ENCODE data around the gene ADCY10.
"Not testable (repeated sequence)": the region's sequence is repeated elsewhere in the genome, so short reads cannot be mapped to it uniquely, and the experiment has no call there.

Gene ADCY10

GRCh38 chr1:167820684-167821355 lies 93.1 kb downstream of the ADCY10 start:
- DNase-seq (ENCODE audit: low read depth) = no peak
- TF ChIP-seq, protein P1, sequence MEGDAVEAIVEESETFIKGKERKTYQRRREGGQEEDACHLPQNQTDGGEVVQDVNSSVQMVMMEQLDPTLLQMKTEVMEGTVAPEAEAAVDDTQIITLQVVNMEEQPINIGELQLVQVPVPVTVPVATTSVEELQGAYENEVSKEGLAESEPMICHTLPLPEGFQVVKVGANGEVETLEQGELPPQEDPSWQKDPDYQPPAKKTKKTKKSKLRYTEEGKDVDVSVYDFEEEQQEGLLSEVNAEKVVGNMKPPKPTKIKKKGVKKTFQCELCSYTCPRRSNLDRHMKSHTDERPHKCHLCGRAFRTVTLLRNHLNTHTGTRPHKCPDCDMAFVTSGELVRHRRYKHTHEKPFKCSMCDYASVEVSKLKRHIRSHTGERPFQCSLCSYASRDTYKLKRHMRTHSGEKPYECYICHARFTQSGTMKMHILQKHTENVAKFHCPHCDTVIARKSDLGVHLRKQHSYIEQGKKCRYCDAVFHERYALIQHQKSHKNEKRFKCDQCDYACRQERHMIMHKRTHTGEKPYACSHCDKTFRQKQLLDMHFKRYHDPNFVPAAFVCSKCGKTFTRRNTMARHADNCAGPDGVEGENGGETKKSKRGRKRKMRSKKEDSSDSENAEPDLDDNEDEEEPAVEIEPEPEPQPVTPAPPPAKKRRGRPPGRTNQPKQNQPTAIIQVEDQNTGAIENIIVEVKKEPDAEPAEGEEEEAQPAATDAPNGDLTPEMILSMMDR (IDR thresholded peaks at IDR 0.05; ENCODE audit: insufficient read depth, low read depth, low read length, missing control alignments) = no peak
- no peak overlapping the region for H3K4me3 ChIP-seq (ENCODE audit: low read depth, low read length)

DNA sequence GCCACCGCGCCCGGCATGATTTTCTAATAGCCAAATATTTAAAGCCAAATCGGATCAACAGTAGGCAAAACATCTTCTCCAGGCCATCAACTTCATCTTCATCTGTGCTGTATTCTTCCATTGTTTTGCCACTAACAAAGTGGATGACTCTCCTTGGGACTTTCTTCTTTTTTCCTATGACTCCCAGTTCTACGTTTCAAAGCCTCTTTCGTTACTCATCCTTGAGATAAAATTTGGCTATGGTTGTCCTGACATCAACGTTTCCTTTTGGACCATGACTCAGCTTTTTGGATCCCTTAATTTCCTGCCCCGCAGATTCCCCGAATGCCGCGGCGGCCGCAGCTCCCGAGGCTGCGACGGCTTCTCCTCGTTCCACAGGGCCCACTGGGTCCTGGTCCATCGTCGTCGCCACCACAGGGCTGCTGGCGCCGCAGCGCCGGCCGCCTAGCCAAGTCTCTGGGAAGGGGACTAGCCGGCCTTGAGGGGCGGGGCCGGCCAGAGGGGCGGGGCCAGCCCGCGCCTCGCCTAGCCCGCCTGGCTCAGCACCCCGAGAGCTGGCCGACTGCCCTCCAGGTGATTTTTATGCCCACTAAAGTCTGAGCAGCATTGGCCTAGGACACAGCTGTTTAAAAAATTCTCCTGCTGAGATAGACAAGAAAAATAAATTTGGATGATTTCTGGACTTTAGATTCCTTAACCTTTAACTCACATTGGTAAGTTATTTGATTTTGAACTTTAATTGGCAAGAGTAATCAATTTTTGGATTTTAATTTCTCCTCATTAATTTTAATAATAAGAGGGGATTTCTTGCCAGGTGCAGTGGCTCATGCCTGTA lies 93.9 kb downstream of the ADCY10 start:
- H3K4me3 ChIP-seq (ENCODE audit: low read depth, low read length) = peak overlapping the region; percentile 48
- TF ChIP-seq, protein P1 (IDR thresholded peaks at IDR 0.05; ENCODE audit: insufficient read depth, low read depth, low read length, missing control alignments) = no peak
- DNase-seq (ENCODE audit: low read depth) = peak; percentile 19

GRCh38 chr1:167815650-167816049 lies 98.3 kb downstream of the ADCY10 start:
- DNase-seq (ENCODE audit: low read depth) = no peak
- H3K4me3 ChIP-seq (ENCODE audit: low read depth, low read length) = no peak overlapping the region
- TF ChIP-seq, protein P1 (IDR thresholded peaks at IDR 0.05; ENCODE audit: insufficient read depth, low read depth, low read length, missing control alignments) = no peak

DNA sequence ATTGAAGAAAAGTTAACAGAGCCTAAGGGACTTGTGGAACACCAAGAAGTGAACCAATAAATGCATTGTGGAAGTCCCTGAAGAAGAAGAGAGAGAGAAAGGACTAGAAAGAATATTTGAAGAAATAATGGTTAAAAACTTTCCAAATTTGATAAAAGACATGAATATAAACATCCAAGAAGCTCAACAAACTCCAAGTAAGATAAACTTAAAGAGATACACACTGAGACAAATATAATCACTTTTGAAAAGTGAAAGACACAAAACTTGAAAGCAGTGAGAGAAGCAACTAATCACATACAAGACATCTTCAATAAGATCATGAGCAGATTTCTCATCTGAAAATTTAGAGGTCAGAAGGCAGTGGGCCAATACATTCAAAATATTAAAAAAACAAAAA lies 101.0 kb downstream of the ADCY10 start:
- TF ChIP-seq, protein P1 (IDR thresholded peaks at IDR 0.05; ENCODE audit: insufficient read depth, low read depth, low read length, missing control alignments) = no peak
- H3K4me3 ChIP-seq (ENCODE audit: low read depth, low read length) = no peak overlapping the region
- no peak for DNase-seq (ENCODE audit: low read depth)

- no peak overlapping the region for H3K4me3 ChIP-seq (ENCODE audit: low read depth, low read length)
- TF ChIP-seq, protein P1 (IDR thresholded peaks at IDR 0.05; ENCODE audit: insufficient read depth, low read depth, low read length, missing control alignments) = no peak
- no peak for DNase-seq (ENCODE audit: low read depth)
These were observed 105.2 kb downstream of the ADCY10 start for GRCh38 chr1:167808690-167809089.

- H3K4me3 ChIP-seq (ENCODE audit: low read depth, low read length) = no peak overlapping the region
- DNase-seq (ENCODE audit: low read depth) = no peak
- TF ChIP-seq, protein P1 (IDR thresholded peaks at IDR 0.05; ENCODE audit: insufficient read depth, low read depth, low read length, missing control alignments) = no peak
These were observed 105.8 kb downstream of the ADCY10 start for GRCh38 chr1:167808104-167808503.

GRCh38 chr1:167806676-167807075 lies 107.3 kb downstream of the ADCY10 start:
- H3K4me3 ChIP-seq (ENCODE audit: low read depth, low read length); DNase-seq (ENCODE audit: low read depth): not testable (repeated sequence)

DNA sequence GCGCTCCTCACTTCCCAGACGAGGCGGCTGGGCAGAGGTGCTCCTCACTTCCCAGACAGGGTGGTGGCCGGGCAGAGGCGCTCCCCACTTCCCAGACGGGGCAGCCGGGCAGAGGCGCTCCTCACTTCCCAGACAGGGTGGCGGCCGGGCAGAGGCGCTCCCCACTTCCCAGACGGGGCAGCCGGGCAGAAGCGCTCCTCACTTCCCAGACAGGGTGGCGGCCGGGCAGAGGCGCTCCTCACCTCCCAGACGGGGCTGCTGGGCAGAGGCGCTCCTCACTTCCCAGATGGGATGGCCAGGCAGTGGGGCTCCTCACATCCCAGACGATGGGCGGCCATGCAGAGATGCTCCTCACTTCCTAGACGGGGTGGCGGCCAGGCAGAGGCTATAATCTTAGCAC lies 107.7 kb downstream of the ADCY10 start:
- not testable (repeated sequence) for H3K4me3 ChIP-seq (ENCODE audit: low read depth, low read length); DNase-seq (ENCODE audit: low read depth)

Data from GM12865 (cell line).